GM21723 (cell line): ENCODE data around the gene MRAS.

Experiments used
- ATAC-seq: cut with Tn5 transposase; IDR thresholded peaks from one replicate; pipeline ENCODE4 v1.9.1; 2021; ENCODE audit warnings: mild to moderate bottlenecking, moderate library complexity; ENCODE audit not compliant: unreplicated experiment

Gene MRAS

GRCh38 chr3:138338811-138339210 lies 9.6 kb upstream of the MRAS start:
- ATAC-seq = no peak

- ATAC-seq = no peak
These were observed 7.9 kb upstream of the MRAS start for GRCh38 chr3:138340511-138340910.

GRCh38 chr3:138344754-138345153 lies 3.6 kb upstream of the MRAS start:
- no peak for ATAC-seq

- ATAC-seq = no peak
These were observed 668 bp downstream of the MRAS start for GRCh38 chr3:138348754-138349739.

GRCh38 chr3:138349926-138350665 lies 1.7 kb downstream of the MRAS start:
- ATAC-seq = no peak

- no peak for ATAC-seq
These were observed 2.8 kb downstream of the MRAS start for GRCh38 chr3:138351151-138351550.

- ATAC-seq = no peak
These were observed 3.7 kb downstream of the MRAS start for GRCh38 chr3:138351916-138352550.

GRCh38 chr3:138354376-138354775 lies 6.0 kb downstream of the MRAS start:
- no peak for ATAC-seq

GRCh38 chr3:138355071-138355470 lies 6.7 kb downstream of the MRAS start:
- no peak for ATAC-seq

GRCh38 chr3:138356730-138357405 lies 8.5 kb downstream of the MRAS start:
- ATAC-seq = no peak

- no peak for ATAC-seq
These were observed 11.0 kb downstream of the MRAS start for GRCh38 chr3:138359148-138359918.

- no peak for ATAC-seq
These were observed 11.8 kb downstream of the MRAS start for GRCh38 chr3:138359919-138360868.

- ATAC-seq = no peak
These were observed 12.6 kb downstream of the MRAS start for GRCh38 chr3:138360869-138361525.

GRCh38 chr3:138361561-138361971 lies 13.2 kb downstream of the MRAS start:
- no peak for ATAC-seq

GRCh38 chr3:138362538-138362937 lies 14.2 kb downstream of the MRAS start:
- no peak for ATAC-seq

GRCh38 chr3:138363322-138363721 lies 14.9 kb downstream of the MRAS start:
- ATAC-seq = no peak

- ATAC-seq = no peak
These were observed 16.2 kb downstream of the MRAS start for GRCh38 chr3:138364356-138365252.

GRCh38 chr3:138365253-138365555 lies 16.8 kb downstream of the MRAS start:
- no peak for ATAC-seq
